ENCODE results near the gene TRMT112. TPM values are rescaled to one million over a fixed set of nuclear protein-coding genes. Genes with fewer than 3 reads are reported as not detected.
A peak's percentile ranks its signal among the peaks of the same experiment; 100 is the strongest.

TRMT112 gene
- total RNA-seq, 1 experiment from 2014 or later = 328 TPM

DNA sequence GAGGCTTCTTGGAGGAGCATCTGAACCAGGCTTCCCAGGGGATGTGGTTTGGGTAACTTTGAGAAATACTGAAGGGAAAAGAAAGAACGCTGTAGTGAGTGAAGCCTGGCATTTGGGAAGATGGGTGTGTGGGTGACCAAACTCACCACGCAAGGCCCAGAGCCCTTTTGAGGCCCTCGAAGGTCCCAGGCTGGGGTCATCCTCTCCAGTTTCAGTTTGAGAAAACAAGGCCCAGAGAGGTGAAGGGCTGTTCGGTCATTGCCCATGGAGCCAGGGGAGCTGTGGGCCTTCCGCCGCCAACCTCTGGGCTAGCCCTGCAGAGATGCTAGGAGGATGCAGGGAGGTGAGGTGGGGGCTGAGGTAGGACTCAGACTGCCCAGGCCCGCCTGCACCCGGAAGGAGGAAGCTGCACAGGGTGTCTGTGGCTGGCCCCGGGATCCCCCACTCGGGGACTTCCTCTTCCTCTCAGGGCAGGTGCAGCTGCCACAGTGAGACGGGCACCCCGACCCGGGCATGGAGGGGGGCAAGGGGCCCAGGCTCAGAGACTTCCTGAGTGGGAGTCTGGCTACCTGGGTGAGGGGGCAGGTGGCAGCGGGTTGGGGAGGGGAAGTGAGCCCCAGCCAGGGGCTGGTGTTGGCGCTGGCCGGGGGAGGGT lies 22.5 kb upstream of the TRMT112 start, which contains the start of gene CCDC88B:
CCDC88B (plus strand) TSS at position 451 of the 655 bp plus-strand sequence; CDS start at position 514, 63 bp downstream.
- Histone ChIP-seq H3K4me2 (ENCODE audit: low read length) (peak within 1 kb of the TSS; percentile 21), H3K9me2 (ENCODE audit: insufficient read depth) (no peaks in the 10 kb centered on the region), H4K20me1 (ENCODE audit: insufficient read depth) (no peaks in the 10 kb centered on the region), H3K4me1 (ENCODE audit: control insufficient read depth in 1 of 2, insufficient read depth in 2 of 2, low read length in 2 of 2) (peaks cover 22 to 46% of the 10 kb centered on the region in 2 experiments), H3K27ac (ENCODE audit: low read depth, low read length) (no peak within 1 kb of the TSS), H3K79me2 (ENCODE audit: insufficient read depth, low read length) (no peaks in the 10 kb centered on the region), H2AFZ (ENCODE audit: low read depth, low read length, poor library complexity, severe bottlenecking) (no peak within 1 kb of the TSS), H3K9ac (ENCODE audit: low read length) (no peak within 1 kb of the TSS), H3K36me3 (ENCODE audit: control insufficient read depth in 1 of 2, insufficient read depth in 2 of 2, low read length in 2 of 2) (no peaks in the 10 kb centered on the region), H3K27me3 (ENCODE audit: insufficient read depth, low read length) (no peaks in the 10 kb centered on the region), H3K4me3 (replicated peaks in 1 of 2; ENCODE audit: low read depth in 1 of 2, low read length in 2 of 2) (no peak within 1 kb of the TSS), H3K9me3 (ENCODE audit: control insufficient read depth in 1 of 2, insufficient read depth in 1 of 2, low read depth in 1 of 2, low read length in 2 of 2) (no peaks in the 10 kb centered on the region)
- CTCF ChIA-PET = interaction anchor here (1.5 kb wide), 1 partner anchor 8 kb away, joined by 5 read pairs; no protein-coding TSS in a partner anchor
- DNase-seq (ENCODE audit: low read depth, low spot score) (no peak), ATAC-seq (no peak)
- POLR2A ChIA-PET = interaction anchor here (1.0 kb wide), 1 partner anchor 15 kb away, joined by 4 read pairs; no protein-coding TSS in a partner anchor
- intact Hi-C loops (cut with micrococcal nuclease) = loop anchor here (5.0 kb wide), 1 partner anchor 33 kb away; the partner anchor contains the start of gene ESRRA
- TF ChIP-seq EZH2phosphoT487 (IDR thresholded peaks at IDR 0.05; ENCODE audit: borderline replicate concordance) = no peak
- TF ChIP-seq CEBPB (IDR thresholded peaks at IDR 0.05; ENCODE audit: low read depth) = no peak
- TF ChIP-seq, protein P1, sequence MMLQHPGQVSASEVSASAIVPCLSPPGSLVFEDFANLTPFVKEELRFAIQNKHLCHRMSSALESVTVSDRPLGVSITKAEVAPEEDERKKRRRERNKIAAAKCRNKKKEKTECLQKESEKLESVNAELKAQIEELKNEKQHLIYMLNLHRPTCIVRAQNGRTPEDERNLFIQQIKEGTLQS (IDR thresholded peaks at IDR 0.05) = no peak
- TF ChIP-seq CBX3 (IDR thresholded peaks at IDR 0.05; ENCODE audit: low read depth) = no peak
- no peak for TF ChIP-seq SIN3A (IDR thresholded peaks at IDR 0.05; ENCODE audit: low read depth)
- TF ChIP-seq SP1 (IDR thresholded peaks at IDR 0.05; ENCODE audit: low read depth) = no peak
- TF ChIP-seq, protein P2, sequence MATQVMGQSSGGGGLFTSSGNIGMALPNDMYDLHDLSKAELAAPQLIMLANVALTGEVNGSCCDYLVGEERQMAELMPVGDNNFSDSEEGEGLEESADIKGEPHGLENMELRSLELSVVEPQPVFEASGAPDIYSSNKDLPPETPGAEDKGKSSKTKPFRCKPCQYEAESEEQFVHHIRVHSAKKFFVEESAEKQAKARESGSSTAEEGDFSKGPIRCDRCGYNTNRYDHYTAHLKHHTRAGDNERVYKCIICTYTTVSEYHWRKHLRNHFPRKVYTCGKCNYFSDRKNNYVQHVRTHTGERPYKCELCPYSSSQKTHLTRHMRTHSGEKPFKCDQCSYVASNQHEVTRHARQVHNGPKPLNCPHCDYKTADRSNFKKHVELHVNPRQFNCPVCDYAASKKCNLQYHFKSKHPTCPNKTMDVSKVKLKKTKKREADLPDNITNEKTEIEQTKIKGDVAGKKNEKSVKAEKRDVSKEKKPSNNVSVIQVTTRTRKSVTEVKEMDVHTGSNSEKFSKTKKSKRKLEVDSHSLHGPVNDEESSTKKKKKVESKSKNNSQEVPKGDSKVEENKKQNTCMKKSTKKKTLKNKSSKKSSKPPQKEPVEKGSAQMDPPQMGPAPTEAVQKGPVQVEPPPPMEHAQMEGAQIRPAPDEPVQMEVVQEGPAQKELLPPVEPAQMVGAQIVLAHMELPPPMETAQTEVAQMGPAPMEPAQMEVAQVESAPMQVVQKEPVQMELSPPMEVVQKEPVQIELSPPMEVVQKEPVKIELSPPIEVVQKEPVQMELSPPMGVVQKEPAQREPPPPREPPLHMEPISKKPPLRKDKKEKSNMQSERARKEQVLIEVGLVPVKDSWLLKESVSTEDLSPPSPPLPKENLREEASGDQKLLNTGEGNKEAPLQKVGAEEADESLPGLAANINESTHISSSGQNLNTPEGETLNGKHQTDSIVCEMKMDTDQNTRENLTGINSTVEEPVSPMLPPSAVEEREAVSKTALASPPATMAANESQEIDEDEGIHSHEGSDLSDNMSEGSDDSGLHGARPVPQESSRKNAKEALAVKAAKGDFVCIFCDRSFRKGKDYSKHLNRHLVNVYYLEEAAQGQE (IDR thresholded peaks at IDR 0.05; ENCODE audit: low read depth) = no peak
- no peak for TF ChIP-seq TCF7L2 (IDR thresholded peaks at IDR 0.05; ENCODE audit: borderline replicate concordance, extremely low read depth, insufficient read depth, insufficient read length)
- TF ChIP-seq POLR2A (IDR thresholded peaks at IDR 0.05; ENCODE audit: borderline replicate concordance, extremely low read depth, insufficient read depth, insufficient read length) = no peak
- no peak for TF ChIP-seq FOSL1 (IDR thresholded peaks at IDR 0.05; ENCODE audit: low read depth)
- RAD21 ChIA-PET (ENCODE audit: low non-redundant PET in 1 of 2, low total read pairs in 2 of 2, uncharacterized antibody in 2 of 2, unreplicated experiment in 2 of 2) = no interaction called here
- no TSS peak for BruUV-seq (replicated peaks)

Measured in HCT116 (cell line).